GM23248 (cell line): ENCODE data around the gene TIMM44. TPM values are rescaled to one million over a fixed set of nuclear protein-coding genes. Genes with fewer than 3 reads are reported as not detected.
A peak's percentile ranks its signal among the peaks of the same experiment; 100 is the strongest.

ENCODE experiments used
- DNase-seq: peaks from one replicate; pipeline ENCODE4 v3.0.0-alpha.2; 2015
- H2AFZ ChIP-seq: fragments of 200-600 bp; sonication (generic); 2 replicates; pipeline ENCODE4 v1.6.1; 2016; ENCODE audit warnings: antibody characterized with exemption
- H3F3A ChIP-seq: fragments of 200-600 bp; sonication (generic); 2 replicates; pipeline ENCODE4 v1.6.1; 2016; ENCODE audit warnings: mild to moderate bottlenecking, antibody characterized with exemption, mixed run types; ENCODE audit not compliant: insufficient read depth
- H3K27ac ChIP-seq: fragments of 200-600 bp; sonication (generic); 2 replicates; pipeline ENCODE4 v1.5.1; 2016; ENCODE audit warnings: mild to moderate bottlenecking
- H3K27me3 ChIP-seq: fragments of 200-600 bp; sonication (generic); replicated peaks from 2 replicates; pipeline ENCODE4 v1.6.1; 2016; ENCODE audit warnings: mild to moderate bottlenecking; ENCODE audit not compliant: insufficient read depth
- H3K36me3 ChIP-seq: fragments of 200-600 bp; sonication (generic); 2 replicates; pipeline ENCODE4 v1.6.1; 2016; ENCODE audit warnings: low read depth, mild to moderate bottlenecking
- H3K4me1 ChIP-seq: fragments of 200-600 bp; sonication (generic); 2 replicates; pipeline ENCODE4 v1.6.1; 2016; ENCODE audit warnings: mild to moderate bottlenecking; ENCODE audit not compliant: insufficient read depth
- H3K4me2 ChIP-seq: fragments of 200-600 bp; sonication (generic); one replicate; pipeline ENCODE4 v1.6.1; 2016; ENCODE audit warnings: mild to moderate bottlenecking; ENCODE audit not compliant: unreplicated experiment
- H3K4me3 ChIP-seq: fragments of 200-600 bp; sonication (generic); 2 replicates; pipeline ENCODE4 v1.5.1; 2016; ENCODE audit warnings: mild to moderate bottlenecking
- H3K79me2 ChIP-seq: fragments of 200-600 bp; sonication (generic); 2 replicates; pipeline ENCODE4 v1.6.1; 2016; ENCODE audit warnings: mild to moderate bottlenecking; ENCODE audit not compliant: insufficient read depth
- H3K9ac ChIP-seq: fragments of 200-600 bp; sonication (generic); 2 replicates; pipeline ENCODE4 v1.6.1; 2016; ENCODE audit warnings: mild to moderate bottlenecking
- H3K9me2 ChIP-seq: fragments of 200-600 bp; sonication (generic); 2 replicates; pipeline ENCODE4 v1.6.1; 2016; ENCODE audit warnings: mixed run types, mild to moderate bottlenecking, moderate library complexity; ENCODE audit not compliant: insufficient read depth
- H3K9me3 ChIP-seq: fragments of 200-600 bp; sonication (generic); one replicate; pipeline ENCODE4 v1.6.1; 2017; ENCODE audit warnings: low read depth
- H4K20me1 ChIP-seq: fragments of 200-600 bp; sonication (generic); 2 replicates; pipeline ENCODE4 v1.6.0; 2016; ENCODE audit not compliant: insufficient read depth
- EZH2 ChIP-seq: fragments of 200-600 bp; sonication (generic); IDR thresholded peaks from 2 replicates; pipeline ENCODE4 v1.6.1; 2018; ENCODE audit warnings: antibody characterized with exemption, mild to moderate bottlenecking; ENCODE audit not compliant: insufficient read depth, poor library complexity, severe bottlenecking
- EZH2phosphoT487 ChIP-seq: fragments of 200-600 bp; sonication (generic); IDR thresholded peaks from 2 replicates; pipeline ENCODE4 v1.6.1; 2018; ENCODE audit warnings: antibody characterized with exemption, moderate library complexity, mild to moderate bottlenecking, low read depth; ENCODE audit not compliant: insufficient read depth
- WGBS, 2 experiments: methylation state at CpG; one replicate each; pipeline ENCODE4 v1.1.6; 2015 to 2017; ENCODE audit warnings: low lambda C conversion rate in 2 of 2, low coverage in 1 of 2; ENCODE audit errors: missing lambda C conversion rate in 2 of 2; 5-methylcytosine and 5-hydroxymethylcytosine counted together
- in situ Hi-C: fragments of 300-500 bp; cut with MboI; formaldehyde crosslinking; loops from 2 replicates; pipeline ENCODE4 v1.15.0; 2020
- polyA plus RNA-seq: library from polyadenylated mRNA; unstranded; fragments of >200 nt; fragmentation: Nextera tagmentation; extraction: Ambion mirVana; gene quantifications from 2 replicates; pipeline ENCODE4 v1.2.1, GENCODE V29; 2016
- total RNA-seq: library from RNA; depleted of rRNA; stranded (reverse); fragments of >200 nt; shearing (Covaris generic); gene quantifications from 2 replicates; pipeline ENCODE4 v1.2.3, GENCODE V29; 2014

Gene TIMM44
- total and polyA plus RNA-seq, 2 experiments from 2014 or later = 25.8 to 53.1 TPM

GRCh38 chr19:7916103-7916954 lies 27.1 kb downstream of the TIMM44 start:
- H3F3A ChIP-seq = no peaks in the 10 kb centered on the region
- H3K27me3 ChIP-seq = no peaks in the 10 kb centered on the region
- H3K9ac ChIP-seq = peak overlapping the region; percentile 73
- WGBS, 2 experiments = 2% methylated on average over 39 to 90 of the region's 104 CpGs
- H3K79me2 ChIP-seq = no peaks in the 10 kb centered on the region
- peak overlapping the region; percentile 31; the same call in 1 of the 2 replicates for H3K27ac ChIP-seq
- H4K20me1 ChIP-seq = no peaks in the 10 kb centered on the region
- TF ChIP-seq EZH2phosphoT487 = no peak
- TF ChIP-seq EZH2 = no peak
- H3K9me2 ChIP-seq = no peaks in the 10 kb centered on the region
- H3K4me3 ChIP-seq = peak overlapping the region; percentile 74
- DNase-seq = peak; percentile 78
- H3K4me1 ChIP-seq = 0 out of 2 replicates have a peak, but pooled peaks cover under 1% of the 10 kb centered on the region
- in situ Hi-C loops = no loop called here
- no peaks in the 10 kb centered on the region; the same call in 1 of the 2 replicates for H3K36me3 ChIP-seq
- H3K4me2 ChIP-seq = peak overlapping the region; percentile 88
- H3K9me3 ChIP-seq = no peaks in the 10 kb centered on the region
- H2AFZ ChIP-seq = peak overlapping the region; percentile 79

- Histone ChIP-seq H3K79me2 (no peaks in the 10 kb centered on the region), H3K9me3 (no peaks in the 10 kb centered on the region), H3K9me2 (no peaks in the 10 kb centered on the region), H3K4me2 (peak overlapping the region; percentile 88), H3K4me1 (no peaks in the 10 kb centered on the region), H3K4me3 (peak overlapping the region; percentile 74), H3K9ac (peak overlapping the region; percentile 73), H4K20me1 (no peaks in the 10 kb centered on the region), H2AFZ (peak overlapping the region; percentile 79), H3K27me3 (no peaks in the 10 kb centered on the region), H3K36me3 (no peaks in the 10 kb centered on the region; the same call in 1 of the 2 replicates), H3F3A (no peaks in the 10 kb centered on the region), H3K27ac (no peak overlapping the region)
- in situ Hi-C loops = no loop called here
- DNase-seq = no peak
- TF ChIP-seq EZH2phosphoT487 (no peak), EZH2 (no peak)
- 41 to 44% methylated on average over 23 to 24 of the region's 24 CpGs for WGBS, 2 experiments
These were observed 28.0 kb downstream of the TIMM44 start for GRCh38 chr19:7915250-7916102.

- no peaks in the 10 kb centered on the region for H3K9me2 ChIP-seq
- 60 to 61% methylated on average over 8 to 12 of the region's 12 CpGs for WGBS, 2 experiments
- H3K9me3 ChIP-seq = no peaks in the 10 kb centered on the region
- in situ Hi-C loops = no loop called here
- no peaks in the 10 kb centered on the region for H3F3A ChIP-seq
- peak within 1 kb of the TSS; percentile 88 for H3K4me2 ChIP-seq
- peak within 1 kb of the TSS; percentile 79; the same call in 1 of the 2 replicates for H2AFZ ChIP-seq
- peak within 1 kb of the TSS; percentile 73 for H3K9ac ChIP-seq
- H3K27me3 ChIP-seq = no peaks in the 10 kb centered on the region
- DNase-seq = no peak
- H3K4me1 ChIP-seq = no peaks in the 10 kb centered on the region
- H3K36me3 ChIP-seq = no peaks in the 10 kb centered on the region; the same call in 1 of the 2 replicates
- no peak within 1 kb of the TSS for H3K27ac ChIP-seq
- no peaks in the 10 kb centered on the region for H3K79me2 ChIP-seq
- H3K4me3 ChIP-seq = peak within 1 kb of the TSS; percentile 74
- no peaks in the 10 kb centered on the region for H4K20me1 ChIP-seq
- TF ChIP-seq EZH2 (no peak), EZH2phosphoT487 (no peak)
These were observed 28.8 kb downstream of the TIMM44 start, which contains the start of gene TGFBR3L for GRCh38 chr19:7914598-7915045. Gene TGFBR3L, plus strand, starts transcription at chr19:7914830.

GRCh38 chr19:7914099-7914498 lies 29.4 kb downstream of the TIMM44 start:
- no peak for DNase-seq
- H3K9me3 ChIP-seq = no peaks in the 10 kb centered on the region
- H3K9ac ChIP-seq = no peak overlapping the region
- no peak for TF ChIP-seq EZH2phosphoT487
- no peak for TF ChIP-seq EZH2
- no peaks in the 10 kb centered on the region for H4K20me1 ChIP-seq
- in situ Hi-C loops = no loop called here
- H3K79me2 ChIP-seq = no peaks in the 10 kb centered on the region
- no peak overlapping the region for H3K27ac ChIP-seq
- H3K4me1 ChIP-seq = no peaks in the 10 kb centered on the region
- H3F3A ChIP-seq = no peaks in the 10 kb centered on the region
- no peaks in the 10 kb centered on the region for H3K9me2 ChIP-seq
- H3K27me3 ChIP-seq = no peaks in the 10 kb centered on the region
- H3K4me3 ChIP-seq = no peak overlapping the region
- 52 to 62% methylated on average over 10 to 12 of the region's 12 CpGs for WGBS, 2 experiments
- no peak overlapping the region for H2AFZ ChIP-seq
- H3K4me2 ChIP-seq = no peak overlapping the region
- H3K36me3 ChIP-seq = no peaks in the 10 kb centered on the region; the same call in 1 of the 2 replicates
